Stimulated activated CD4-positive, alpha-beta T cell treated with anti-CD3 and anti-CD28 coated beads, Interleukin-12 subunit alpha, Interleukin-12 subunit beta, amount 100 ng/mL, for 4 hours (primary cell): ENCODE data around the gene HS3ST4.
"Not testable (repeated sequence)": the region's sequence is repeated elsewhere in the genome, so short reads cannot be mapped to it uniquely, and the experiment has no call there.

ENCODE experiments used
- DNase-seq: peaks from one replicate; pipeline ENCODE4 v3.0.0-alpha.2; 2020

HS3ST4 gene

GRCh38 chr16:26015776-26016175, 324.0 kb downstream of the HS3ST4 start:
- no peak for DNase-seq

GRCh38 chr16:26016989-26017388, 325.2 kb downstream of the HS3ST4 start:
- DNase-seq = no peak

- no peak for DNase-seq
Observed at GRCh38 chr16:26019381-26020242, 327.9 kb downstream of the HS3ST4 start.

GRCh38 chr16:26026709-26027450, 335.1 kb downstream of the HS3ST4 start:
- no peak for DNase-seq

- no peak for DNase-seq
Observed at GRCh38 chr16:26031286-26031685, 339.5 kb downstream of the HS3ST4 start.

GRCh38 chr16:26032661-26033060, 340.9 kb downstream of the HS3ST4 start:
- not testable (repeated sequence) for DNase-seq

GRCh38 chr16:26041952-26042668, 350.4 kb downstream of the HS3ST4 start:
- DNase-seq = no peak

GRCh38 chr16:26050472-26050871, 358.7 kb downstream of the HS3ST4 start:
- DNase-seq = no peak

GRCh38 chr16:26051063-26051462, 359.3 kb downstream of the HS3ST4 start:
- no peak for DNase-seq

- no peak for DNase-seq
Observed at GRCh38 chr16:26053889-26054288, 362.1 kb downstream of the HS3ST4 start.

GRCh38 chr16:26058326-26058725, 366.6 kb downstream of the HS3ST4 start:
- no peak for DNase-seq

GRCh38 chr16:26070302-26071100, 378.7 kb downstream of the HS3ST4 start:
- no peak for DNase-seq

GRCh38 chr16:26071101-26071866, 379.5 kb downstream of the HS3ST4 start:
- DNase-seq = no peak

- DNase-seq = no peak
Observed at GRCh38 chr16:26078716-26079355, 387.1 kb downstream of the HS3ST4 start.

GRCh38 chr16:26087091-26087490, 395.3 kb downstream of the HS3ST4 start:
- DNase-seq = no peak

- no peak for DNase-seq
Observed at GRCh38 chr16:26091511-26091910, 399.8 kb downstream of the HS3ST4 start.

GRCh38 chr16:26098206-26098605, 406.4 kb downstream of the HS3ST4 start:
- not testable (repeated sequence) for DNase-seq

GRCh38 chr16:26102369-26102768, 410.6 kb downstream of the HS3ST4 start:
- no peak for DNase-seq

GRCh38 chr16:26108836-26109505, 417.2 kb downstream of the HS3ST4 start:
- no peak for DNase-seq

GRCh38 chr16:26111900-26112299, 420.1 kb downstream of the HS3ST4 start:
- DNase-seq = no peak

- no peak for DNase-seq
Observed at GRCh38 chr16:26118575-26118974, 426.8 kb downstream of the HS3ST4 start.
